Measurements from ENCODE around the gene RPTOR. TPM values are rescaled to one million over a fixed set of nuclear protein-coding genes. Genes with fewer than 3 reads are reported as not detected.
A peak's percentile ranks its signal among the peaks of the same experiment; 100 is the strongest.

The RPTOR gene
- total RNA-seq, 1 experiment from 2014 or later: 27.0 TPM

DNA sequence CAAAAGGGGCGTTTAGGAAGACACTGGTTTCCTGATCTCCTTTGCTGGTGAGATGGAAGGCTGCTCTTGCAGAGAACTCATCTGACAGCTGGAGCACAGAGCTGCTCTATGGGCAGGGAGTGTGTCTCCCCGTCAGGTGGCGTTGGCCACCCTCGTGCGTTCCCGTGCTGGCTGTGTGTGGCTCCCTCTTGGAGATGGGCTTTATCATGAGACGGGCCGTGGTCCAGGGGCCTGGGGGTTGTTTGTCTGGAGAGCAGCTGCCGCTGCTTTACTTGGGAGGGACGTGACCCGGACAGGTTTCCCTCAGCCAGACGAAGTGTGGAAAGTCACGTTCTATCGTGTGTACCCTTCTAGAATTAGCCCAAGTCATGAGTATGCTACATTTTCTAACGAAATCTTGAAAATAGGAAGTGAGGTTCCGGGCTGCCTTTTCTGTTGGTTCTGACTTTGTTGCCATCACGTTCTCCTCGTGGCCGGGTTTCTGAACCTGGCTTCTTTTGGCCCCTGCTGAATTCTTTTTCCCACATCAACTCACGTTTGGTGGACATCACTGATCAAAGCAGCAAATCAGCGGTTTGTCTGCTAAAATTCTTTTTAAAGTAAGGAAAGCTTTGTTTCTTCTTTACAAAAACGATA is 341.4 kb downstream of the RPTOR start:
- no peak overlapping the region for H3K27ac ChIP-seq
- peaks cover 8% of the 10 kb centered on the region for H3K4me1 ChIP-seq (replicated peaks)
- no peaks in the 10 kb centered on the region for H3K9me3 ChIP-seq (replicated peaks)
- H3K27me3 ChIP-seq (replicated peaks): no peaks in the 10 kb centered on the region
- peaks cover 74% of the 10 kb centered on the region for H3K36me3 ChIP-seq
- DNase-seq (ENCODE audit: low read depth in 1 of 2, low spot score in 2 of 2): no peak
- H3K4me3 ChIP-seq: no peak overlapping the region

DNA sequence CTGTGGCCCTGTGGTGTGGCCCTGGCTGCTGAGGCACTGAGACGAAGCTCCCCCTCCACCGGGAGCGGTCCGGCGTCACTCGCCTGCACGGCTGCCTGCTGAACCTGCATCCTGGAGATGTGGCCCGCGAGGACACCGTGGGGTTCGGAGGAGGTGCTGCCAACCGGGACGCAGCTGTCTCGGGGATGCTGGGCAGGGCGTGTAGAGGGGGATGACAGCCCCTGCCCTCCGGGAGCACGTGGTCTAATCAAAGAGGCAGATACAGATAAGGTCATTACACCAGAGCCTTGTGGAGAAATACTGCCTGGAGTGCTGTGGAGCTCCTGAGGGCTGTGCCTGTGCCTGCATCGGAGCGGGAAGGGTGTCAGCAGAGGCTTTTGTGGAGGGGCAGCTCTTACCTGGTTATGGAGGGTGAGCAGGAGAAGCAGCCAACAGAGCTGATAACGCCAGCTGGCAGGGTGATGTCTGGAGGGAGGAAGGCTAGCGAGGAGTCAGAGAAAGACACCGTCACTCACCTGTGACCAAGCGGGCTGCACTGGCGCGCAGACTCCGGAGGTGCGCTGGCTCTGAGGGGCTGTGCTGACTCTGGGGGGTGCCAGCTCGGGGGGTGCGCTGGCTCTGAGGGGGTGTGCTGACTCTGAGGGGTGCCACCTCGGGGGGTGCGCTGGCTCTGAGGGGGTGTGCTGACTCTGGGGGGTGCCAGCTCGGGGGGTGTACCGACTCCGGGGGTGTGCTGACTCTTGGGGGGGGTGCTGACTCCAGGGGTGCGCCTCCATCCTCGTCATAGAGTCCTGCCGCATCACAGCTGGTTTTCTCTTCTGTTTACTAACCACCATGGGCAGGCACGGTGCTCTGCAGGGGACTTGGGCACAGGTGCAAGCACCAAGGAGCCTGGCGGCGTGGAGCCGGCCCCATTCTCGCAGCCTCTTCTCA is 342.3 kb downstream of the RPTOR start:
- peak in 1 of 2 experiments; percentile 50 for DNase-seq (ENCODE audit: low read depth in 1 of 2, low spot score in 2 of 2)
- no peak overlapping the region for H3K27ac ChIP-seq
- no peaks in the 10 kb centered on the region for H3K9me3 ChIP-seq (replicated peaks)
- H3K4me3 ChIP-seq: no peak overlapping the region
- peaks cover 16% of the 10 kb centered on the region for H3K4me1 ChIP-seq (replicated peaks)
- peaks cover 69% of the 10 kb centered on the region for H3K36me3 ChIP-seq
- H3K27me3 ChIP-seq (replicated peaks): no peaks in the 10 kb centered on the region

DNA sequence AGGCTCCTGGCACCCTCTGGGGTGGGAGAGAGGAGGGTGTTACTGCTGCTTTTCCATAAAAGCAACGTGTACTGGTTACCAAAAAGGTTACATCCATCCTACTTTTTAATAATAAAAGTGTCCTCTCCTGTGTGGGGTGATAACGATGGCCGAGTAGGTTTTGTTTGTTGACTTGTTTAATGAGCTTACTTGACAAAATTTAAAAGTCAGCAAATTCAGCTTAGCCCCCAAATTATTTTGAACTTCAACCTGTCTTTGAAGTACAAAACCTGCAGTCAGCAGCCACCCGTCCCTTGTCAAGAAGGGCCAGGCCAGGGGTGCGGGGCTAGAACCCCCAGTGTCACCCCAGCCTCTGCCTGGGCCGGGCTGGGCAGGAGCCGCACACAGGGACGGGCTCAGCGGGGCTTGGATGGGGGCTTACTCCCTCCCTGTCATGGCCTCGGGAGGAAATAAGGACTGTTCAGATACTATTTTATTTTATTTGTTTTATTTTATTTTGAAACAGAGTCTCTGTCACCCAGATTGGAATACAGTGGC is 343.1 kb downstream of the RPTOR start:
- H3K4me3 ChIP-seq: no peak overlapping the region
- H3K9me3 ChIP-seq (replicated peaks): no peaks in the 10 kb centered on the region
- peaks cover 69% of the 10 kb centered on the region for H3K36me3 ChIP-seq
- H3K4me1 ChIP-seq (replicated peaks): peaks cover 23% of the 10 kb centered on the region
- no peaks in the 10 kb centered on the region for H3K27me3 ChIP-seq (replicated peaks)
- DNase-seq (ENCODE audit: low read depth in 1 of 2, low spot score in 2 of 2): no peak
- no peak overlapping the region for H3K27ac ChIP-seq

DNA sequence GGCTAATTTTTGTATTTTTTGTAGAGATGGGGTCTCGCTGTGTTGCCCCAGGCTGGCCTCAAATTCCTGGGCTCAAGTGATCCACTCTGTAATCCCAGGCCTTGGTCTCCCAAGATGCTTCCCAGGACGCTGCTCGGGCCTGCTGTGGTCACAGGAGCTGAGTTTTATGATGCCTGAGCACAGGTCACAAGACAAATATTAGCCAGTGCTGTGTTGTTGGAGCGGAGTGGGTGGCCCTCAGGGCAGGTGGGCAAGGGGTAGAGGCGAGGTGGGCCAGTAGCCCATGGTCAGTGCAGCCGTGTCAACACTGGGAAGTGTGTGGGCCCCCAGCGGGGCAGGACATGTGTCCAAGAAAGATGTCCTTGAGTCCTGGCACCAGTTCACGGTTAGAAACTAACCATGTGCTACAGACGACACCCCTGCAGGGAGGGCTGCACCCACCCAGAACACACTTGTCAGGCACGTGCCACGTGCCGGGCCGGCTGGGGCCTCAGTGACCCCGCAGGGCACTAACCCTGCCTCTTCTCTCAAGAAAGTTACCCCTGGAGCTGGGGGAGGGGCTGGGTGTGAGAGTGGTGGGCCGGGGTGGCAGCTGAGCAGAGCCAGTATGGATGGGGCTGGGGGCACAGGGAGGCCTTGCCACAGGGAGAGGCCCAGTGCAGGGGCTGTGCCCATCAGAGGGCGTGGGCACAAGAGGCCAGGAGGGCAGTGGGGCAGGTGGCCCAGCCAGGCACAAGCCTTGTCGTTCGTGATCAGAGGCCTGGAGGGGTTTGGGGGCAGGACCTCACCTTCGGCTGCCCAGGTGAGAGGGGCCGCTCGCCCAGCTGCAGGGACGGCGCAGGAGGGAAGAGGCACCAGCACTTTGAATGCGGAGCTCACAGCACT is 343.9 kb downstream of the RPTOR start:
- DNase-seq (ENCODE audit: low read depth in 1 of 2, low spot score in 2 of 2): no peak
- H3K27me3 ChIP-seq (replicated peaks): no peaks in the 10 kb centered on the region
- peaks cover 23% of the 10 kb centered on the region for H3K4me1 ChIP-seq (replicated peaks)
- H3K9me3 ChIP-seq (replicated peaks): no peaks in the 10 kb centered on the region
- H3K27ac ChIP-seq: no peak overlapping the region
- H3K4me3 ChIP-seq: no peak overlapping the region
- H3K36me3 ChIP-seq: peaks cover 67% of the 10 kb centered on the region

DNA sequence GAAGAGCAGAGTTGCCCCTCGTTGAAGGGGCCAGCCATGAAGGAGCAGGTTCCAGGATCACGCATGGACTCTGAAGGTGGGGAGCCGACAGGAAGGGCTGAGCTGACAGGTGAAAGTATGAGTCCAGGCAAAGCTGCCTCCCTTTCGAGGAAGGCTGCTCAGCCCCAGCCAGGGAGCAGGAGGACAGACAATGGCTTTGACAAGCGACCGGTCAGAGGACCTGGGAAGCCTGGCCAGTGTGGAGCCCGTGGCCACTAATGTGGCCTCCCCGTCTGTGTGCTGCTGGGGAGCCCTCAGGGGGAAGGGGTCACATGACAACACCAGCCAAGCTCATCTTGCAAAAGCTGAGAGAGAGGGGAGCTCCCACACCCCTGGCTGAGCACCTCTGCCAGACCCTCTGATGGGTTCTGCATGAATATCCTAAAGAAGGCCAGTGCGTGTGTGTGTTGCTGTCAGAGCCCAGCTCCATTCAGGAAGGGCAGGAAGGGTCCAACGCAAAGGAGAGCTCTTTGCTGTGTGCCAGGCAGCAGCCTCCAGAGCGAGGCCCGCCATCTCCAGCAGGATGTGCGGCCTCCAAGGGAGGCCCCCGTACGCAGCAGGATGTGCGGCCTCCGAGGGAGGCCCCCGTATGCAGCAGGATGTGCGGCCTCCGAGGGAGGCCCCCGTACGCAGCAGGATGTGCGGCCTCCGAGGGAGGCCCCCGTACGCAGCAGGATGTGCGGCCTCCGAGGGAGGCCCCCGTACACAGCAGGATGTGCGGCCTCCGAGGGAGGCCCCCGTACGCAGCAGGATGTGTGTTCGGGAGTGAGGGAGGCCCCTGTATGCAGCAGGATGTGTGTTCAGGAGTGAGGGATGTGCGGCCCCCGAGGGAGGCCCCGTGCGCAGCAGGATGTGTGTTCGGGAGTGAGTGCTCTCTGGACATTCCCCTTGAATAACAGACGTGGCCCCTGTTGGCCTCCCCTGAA is 344.9 kb downstream of the RPTOR start:
- no peak for DNase-seq (ENCODE audit: low read depth in 1 of 2, low spot score in 2 of 2)
- Histone ChIP-seq H3K4me1 (replicated peaks) (peaks cover 23% of the 10 kb centered on the region), H3K27me3 (replicated peaks) (no peaks in the 10 kb centered on the region), H3K36me3 (peaks cover 67% of the 10 kb centered on the region), H3K9me3 (replicated peaks) (no peaks in the 10 kb centered on the region), H3K4me3 (no peak overlapping the region), H3K27ac (no peak overlapping the region)

DNA sequence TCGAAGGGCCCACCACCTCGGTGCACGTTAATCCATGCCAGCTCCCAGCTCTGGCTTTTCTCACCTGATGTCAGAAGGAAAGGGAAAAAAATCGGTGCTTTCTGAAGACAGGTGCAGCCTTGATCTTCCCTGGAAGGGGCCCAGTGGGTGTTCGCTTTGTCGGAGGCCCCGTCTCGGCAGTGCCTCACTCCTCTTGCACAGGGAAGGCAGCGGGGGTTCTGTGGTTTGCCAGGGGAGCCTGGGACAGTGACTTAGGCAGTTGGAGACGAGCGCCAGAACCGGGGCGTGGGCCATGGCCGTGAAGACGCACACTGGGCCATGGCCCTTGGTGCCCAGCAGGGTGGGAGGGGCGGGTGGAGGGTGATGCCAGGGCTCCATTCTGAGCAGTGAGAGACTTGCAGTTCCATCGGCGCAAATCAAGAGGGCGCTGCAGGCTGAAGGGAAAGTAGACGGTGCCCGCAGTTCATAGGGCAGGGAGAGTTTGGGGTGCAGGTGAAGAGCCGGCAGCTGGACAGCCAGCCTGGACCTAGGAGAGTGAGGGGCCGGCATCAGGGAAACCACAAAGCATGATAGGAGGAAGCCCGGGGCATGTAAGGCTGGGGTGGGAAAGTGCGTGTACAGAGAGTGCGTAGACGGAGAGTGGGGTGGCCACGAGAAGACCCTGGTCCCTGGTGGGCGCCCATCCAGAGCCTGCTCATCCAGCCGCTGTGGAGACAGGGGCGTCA is 345.7 kb downstream of the RPTOR start:
- Histone ChIP-seq H3K36me3 (peaks cover 64% of the 10 kb centered on the region), H3K4me3 (no peak overlapping the region), H3K27ac (no peak overlapping the region), H3K27me3 (replicated peaks) (no peaks in the 10 kb centered on the region), H3K4me1 (replicated peaks) (peaks cover 23% of the 10 kb centered on the region), H3K9me3 (replicated peaks) (no peaks in the 10 kb centered on the region)
- DNase-seq (ENCODE audit: low read depth in 1 of 2, low spot score in 2 of 2): peak in 1 of 2 experiments; percentile 51

DNA sequence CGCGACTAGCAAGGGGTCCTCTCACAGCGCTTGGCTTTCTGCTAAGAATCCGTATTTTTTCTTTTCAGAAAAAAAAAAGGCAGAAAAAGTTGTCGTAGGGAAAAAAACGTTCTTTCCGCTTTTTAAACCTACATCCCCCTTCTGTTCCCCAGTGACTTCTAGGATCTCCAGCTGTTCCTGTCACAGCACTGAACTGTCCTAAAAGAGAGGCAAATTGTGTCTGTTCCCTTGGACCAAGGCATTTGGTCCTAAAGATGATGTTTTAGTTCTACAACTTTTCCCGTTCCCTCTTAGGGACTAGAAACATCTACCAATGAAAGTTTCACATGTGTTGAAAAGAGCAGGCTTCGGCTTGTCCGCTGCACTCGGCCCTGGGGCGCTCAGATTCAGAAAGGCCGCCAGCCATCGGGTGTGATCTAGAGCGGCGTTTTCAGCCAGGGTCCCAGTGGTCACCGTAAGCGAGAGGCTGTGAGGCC is 346.3 kb downstream of the RPTOR start:
- Histone ChIP-seq H3K4me3 (no peak overlapping the region), H3K27ac (peak overlapping the region; percentile 68)

DNA sequence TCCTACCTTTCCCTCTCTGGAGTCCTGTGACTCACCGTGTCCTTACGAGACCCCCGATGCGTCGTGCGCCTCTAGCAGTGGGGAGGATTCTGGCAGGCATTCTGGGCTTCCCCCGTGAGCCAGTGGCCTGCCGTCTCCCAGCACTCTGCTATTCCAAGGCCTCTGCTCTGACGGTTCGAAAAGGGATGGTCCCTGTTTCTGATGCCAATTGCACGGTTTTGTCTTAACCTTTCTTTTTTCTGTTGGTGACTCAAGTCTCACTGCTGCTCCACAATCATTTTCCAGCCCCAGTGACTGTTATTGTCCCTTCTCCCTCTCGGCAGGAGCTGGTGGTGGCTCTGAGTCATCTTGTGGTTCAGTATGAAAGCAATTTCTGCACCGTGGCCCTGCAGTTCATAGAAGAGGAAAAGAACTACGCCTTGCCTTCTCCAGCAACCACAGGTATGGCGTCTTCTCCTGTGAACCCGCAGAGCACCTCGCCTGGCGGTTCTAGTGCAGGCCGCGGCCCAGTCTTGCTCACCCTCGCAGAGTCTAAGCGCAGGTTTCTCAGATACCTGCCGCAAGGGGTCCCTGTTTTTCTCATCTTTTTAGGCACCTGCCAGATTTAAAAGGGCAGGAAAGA is 346.9 kb downstream of the RPTOR start:
- Histone ChIP-seq H3K9me3 (replicated peaks) (no peaks in the 10 kb centered on the region), H3K4me1 (replicated peaks) (peaks cover 23% of the 10 kb centered on the region), H3K36me3 (peaks cover 63% of the 10 kb centered on the region), H3K4me3 (no peak overlapping the region), H3K27ac (peak overlapping the region; percentile 68), H3K27me3 (replicated peaks) (no peaks in the 10 kb centered on the region)
- DNase-seq (ENCODE audit: low read depth in 1 of 2, low spot score in 2 of 2): peak; percentile 84 to 85

More for the DNA sequence above, 346.3 kb downstream of the RPTOR start:
- Histone ChIP-seq H3K9me3 (replicated peaks) (no peaks in the 10 kb centered on the region), H3K4me1 (replicated peaks) (peaks cover 23% of the 10 kb centered on the region), H3K36me3 (peaks cover 63% of the 10 kb centered on the region), H3K27me3 (replicated peaks) (no peaks in the 10 kb centered on the region)
- no peak for DNase-seq (ENCODE audit: low read depth in 1 of 2, low spot score in 2 of 2)

DNA sequence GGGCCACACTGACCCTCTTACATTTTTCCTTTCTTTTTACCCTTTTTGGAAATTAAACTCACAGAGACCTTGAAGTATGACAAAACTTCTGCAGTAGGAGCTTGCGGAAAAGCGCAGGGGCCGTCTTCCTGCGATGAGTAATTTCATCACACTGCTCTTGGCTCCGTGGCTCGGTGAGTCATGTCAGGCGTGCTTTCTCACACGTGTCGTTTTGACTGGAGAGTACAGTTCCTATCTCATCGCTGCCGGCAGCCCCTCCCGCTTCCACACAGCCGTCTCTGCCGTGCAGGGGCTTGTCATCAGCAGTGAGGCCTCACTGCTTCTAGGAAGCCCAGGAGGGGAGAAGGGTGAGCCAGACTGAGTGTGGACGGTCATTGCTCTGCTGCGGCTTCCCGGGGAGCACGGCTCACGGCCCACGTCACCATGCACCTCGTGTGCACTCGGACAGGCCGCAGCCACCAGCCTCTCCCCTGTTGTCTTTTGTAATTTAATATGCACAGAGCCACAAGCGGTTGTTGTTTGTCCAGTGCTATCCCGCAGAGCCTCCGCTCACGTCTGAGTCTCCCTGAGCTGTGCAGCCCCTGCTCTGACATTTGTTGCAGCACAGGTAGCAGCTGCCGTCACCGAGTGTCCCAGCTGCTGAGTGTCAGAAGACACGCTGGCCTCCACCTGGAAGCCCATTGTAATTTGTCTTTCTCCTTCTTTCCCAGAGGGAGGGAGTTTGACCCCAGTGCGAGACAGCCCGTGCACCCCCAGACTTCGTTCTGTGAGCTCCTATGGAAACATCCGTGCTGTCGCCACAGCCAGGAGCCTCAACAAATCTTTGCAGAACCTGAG is 347.6 kb downstream of the RPTOR start:
- H3K4me3 ChIP-seq: no peak overlapping the region
- no peaks in the 10 kb centered on the region for H3K27me3 ChIP-seq (replicated peaks)
- peak overlapping the region; percentile 68; the same call in 1 of the 2 replicates for H3K27ac ChIP-seq
- peaks cover 63% of the 10 kb centered on the region for H3K36me3 ChIP-seq
- H3K9me3 ChIP-seq (replicated peaks): no peaks in the 10 kb centered on the region
- peaks cover 23% of the 10 kb centered on the region for H3K4me1 ChIP-seq (replicated peaks)
- DNase-seq (ENCODE audit: low read depth in 1 of 2, low spot score in 2 of 2): peak in 1 of 2 experiments; percentile 47

DNA sequence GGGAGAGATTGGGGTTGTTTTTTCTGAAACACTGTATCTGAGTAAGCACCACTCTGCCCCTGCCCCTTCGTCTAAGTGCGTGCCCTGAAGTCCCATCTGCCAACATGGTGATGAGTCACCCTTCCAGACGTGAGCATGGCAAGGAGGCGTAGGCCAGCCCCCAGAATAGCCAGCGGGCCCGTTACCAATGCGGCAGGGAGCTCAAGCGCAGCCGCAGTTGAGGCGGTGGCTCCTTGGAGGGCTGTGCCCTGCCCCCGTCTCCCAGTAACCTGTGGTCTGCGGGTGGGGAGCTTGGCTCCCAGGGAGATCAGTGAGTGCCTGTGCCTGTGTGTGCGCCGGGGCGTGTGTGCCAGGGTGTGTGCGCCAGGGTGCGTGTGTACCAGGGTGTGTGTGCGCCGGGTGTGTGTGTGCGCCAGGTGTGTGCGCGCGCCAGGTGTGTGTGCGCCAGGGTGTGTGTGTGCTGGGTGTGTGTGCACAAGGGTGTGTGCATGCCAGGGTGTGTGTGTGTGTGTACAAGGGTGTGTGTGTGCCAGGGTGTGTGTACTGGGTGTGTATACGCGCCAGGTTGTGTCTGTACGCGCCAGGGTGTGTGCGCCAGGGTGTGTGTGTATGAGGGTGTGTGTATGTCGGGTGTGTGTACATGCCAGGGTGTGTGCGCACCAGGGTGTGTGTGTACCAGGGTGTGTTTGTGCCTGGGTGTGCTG is 348.4 kb downstream of the RPTOR start:
- no peak overlapping the region for H3K27ac ChIP-seq
- DNase-seq (ENCODE audit: low read depth in 1 of 2, low spot score in 2 of 2): no peak
- no peaks in the 10 kb centered on the region for H3K9me3 ChIP-seq (replicated peaks)
- H3K4me1 ChIP-seq (replicated peaks): peaks cover 23% of the 10 kb centered on the region
- no peaks in the 10 kb centered on the region for H3K27me3 ChIP-seq (replicated peaks)
- no peak overlapping the region for H3K4me3 ChIP-seq
- peaks cover 60% of the 10 kb centered on the region for H3K36me3 ChIP-seq

All from SJSA1 (cell line).